Breast epithelium (tissue), 4 donors: ENCODE results near the gene TMED10. TPM values are rescaled to one million over a fixed set of nuclear protein-coding genes. Genes with fewer than 3 reads are reported as not detected.
"Not testable (repeated sequence)": the region's sequence is repeated elsewhere in the genome, so short reads cannot be mapped to it uniquely, and the experiment has no call there.

Source experiments
- DNase-seq, 2 donors: peaks; one replicate each; pipeline ENCODE4 v3.0.0-alpha.2; 2019; ENCODE audit warnings: low spot score in 2 of 2
- H3K27ac ChIP-seq, 2 donors: fragments of 200-600 bp; sonication (generic) in 1 of 2; one replicate each; pipeline ENCODE4 v1.5.1; 2016 to 2019; ENCODE audit warnings: mild to moderate bottlenecking in 1 of 2
- H3K27me3 ChIP-seq, 2 donors: fragments of 200-600 bp; sonication (generic) in 1 of 2; one replicate each; pipeline versions ENCODE4 v1.5.1 to v1.6.0; 2017 to 2019; ENCODE audit warnings: control low read depth in 1 of 2, mild to moderate bottlenecking in 1 of 2
- H3K36me3 ChIP-seq: fragments of 200-600 bp; one replicate; pipeline ENCODE4 v1.5.1; 2019
- H3K4me1 ChIP-seq, 2 donors: fragments of 200-600 bp; sonication (generic); one replicate each; pipeline ENCODE4 v1.5.1; 2016 to 2019; ENCODE audit warnings: control low read depth in 1 of 2
- H3K4me3 ChIP-seq, 3 donors: fragments of 200-600 bp; sonication (generic); 1 replicate in 2 of 3; 2 replicates in 1 of 3; pipeline ENCODE4 v1.5.1; 2016 to 2019; ENCODE audit warnings: mild to moderate bottlenecking in 3 of 3, moderate library complexity in 2 of 3
- H3K9me3 ChIP-seq, 2 donors: fragments of 200-600 bp; sonication (generic) in 1 of 2; one replicate each; pipeline ENCODE4 v1.5.1; 2016 to 2019; ENCODE audit warnings: control low read depth in 1 of 2
- CTCF ChIP-seq, 3 donors: fragments of 450-650 bp; IDR thresholded peaks; one replicate each; pipeline ENCODE4 v1.5.1; 2016 to 2017; ENCODE audit warnings: antibody characterized with exemption in 3 of 3, mild to moderate bottlenecking in 3 of 3, moderate library complexity in 3 of 3
- POLR2A ChIP-seq: fragments of 450-650 bp; IDR thresholded peaks from one replicate; pipeline ENCODE4 v1.6.1; 2016; ENCODE audit warnings: antibody characterized with exemption, mild to moderate bottlenecking, moderate library complexity
- POLR2AphosphoS5 ChIP-seq, 3 donors: sonication (generic); formaldehyde crosslinking; IDR thresholded peaks; one replicate each; pipeline ENCODE4 v1.6.1; 2017; ENCODE audit warnings: antibody characterized with exemption in 3 of 3
- intact Hi-C: fragments of 100-400 bp; cut with DNase I; formaldehyde crosslinking; loops from one replicate; pipeline ENCODE4 v1.15.1; 2023; ENCODE audit warnings: low total_unique reads
- total RNA-seq, 3 donors: library from RNA; depleted of rRNA; stranded (reverse); fragments of >200 nt; gene quantifications; one replicate each; pipeline ENCODE4 v1.1.0, GENCODE V29; 2016

The TMED10 gene
- total RNA-seq, 3 donors from 2014 or later = 263 to 443 (median 285) TPM

- Histone ChIP-seq H3K36me3 (no peaks in the 10 kb centered on the region), H3K27ac (peak overlapping the region; percentile 96 to 97), H3K4me1 (peaks cover 0 to 18% of the 10 kb centered on the region in 2 donors), H3K9me3 (no peaks in the 10 kb centered on the region), H3K27me3 (no peaks in the 10 kb centered on the region), H3K4me3 (peak overlapping the region; percentile 63 to 98 (median 83))
- TF ChIP-seq CTCF (IDR thresholded peaks at IDR 0.05) (no peak), POLR2A (no peak), POLR2AphosphoS5 (IDR thresholded peaks at IDR 0.05) (no peak)
- intact Hi-C loops = no loop called here
- no peak for DNase-seq
These were observed 48.4 kb downstream of the TMED10 start for GRCh38 chr14:75127903-75128595.

- DNase-seq, H3K9me3 ChIP-seq, H3K27me3 ChIP-seq, intact Hi-C loops, H3K36me3 ChIP-seq: not testable (repeated sequence)
- Histone ChIP-seq H3K27ac (peak overlapping the region; percentile 96 to 97), H3K4me3 (peak overlapping the region; percentile 63 to 98 (median 83)), H3K4me1 (peaks cover 0 to 18% of the 10 kb centered on the region in 2 donors)
These were observed 49.0 kb downstream of the TMED10 start for GRCh38 chr14:75127474-75127820.

GRCh38 chr14:75126679-75127473, 49.5 kb downstream of the TMED10 start, which contains the start of gene NEK9:
TSS of gene NEK9 (minus strand) at chr14:75127048. CDS start at chr14:75126921, 127 bp downstream.
- TF ChIP-seq POLR2AphosphoS5 (IDR thresholded peaks at IDR 0.05) = peak; percentile 87 to 94 (median 94)
- TF ChIP-seq POLR2A = peak; percentile 62
- TF ChIP-seq CTCF (IDR thresholded peaks at IDR 0.05) = no peak
- no peaks in the 10 kb centered on the region for H3K27me3 ChIP-seq
- H3K4me3 ChIP-seq = peak within 1 kb of the TSS; percentile 63 to 98 (median 83)
- intact Hi-C loops = no loop called here
- H3K9me3 ChIP-seq = no peaks in the 10 kb centered on the region
- H3K27ac ChIP-seq = peak within 1 kb of the TSS; percentile 96 to 97
- peaks cover 0 to 18% of the 10 kb centered on the region in 2 donors for H3K4me1 ChIP-seq
- DNase-seq = peak; percentile 84 to 89
- H3K36me3 ChIP-seq = no peaks in the 10 kb centered on the region

- Histone ChIP-seq H3K4me1 (peaks cover 0 to 18% of the 10 kb centered on the region in 2 donors), H3K27ac (peak overlapping the region; percentile 96 to 97), H3K36me3 (no peaks in the 10 kb centered on the region), H3K4me3 (peak overlapping the region; percentile 63 to 98 (median 83)), H3K27me3 (no peaks in the 10 kb centered on the region), H3K9me3 (no peaks in the 10 kb centered on the region)
- intact Hi-C loops = no loop called here
- TF ChIP-seq CTCF (IDR thresholded peaks at IDR 0.05) (no peak), POLR2AphosphoS5 (IDR thresholded peaks at IDR 0.05) (no peak), POLR2A (no peak)
- DNase-seq = no peak
These were observed 50.3 kb downstream of the TMED10 start for GRCh38 chr14:75126121-75126544.

GRCh38 chr14:75125617-75126016, 50.8 kb downstream of the TMED10 start:
- Histone ChIP-seq H3K9me3 (no peaks in the 10 kb centered on the region), H3K27me3 (no peaks in the 10 kb centered on the region), H3K36me3 (no peaks in the 10 kb centered on the region), H3K4me3 (peak overlapping the region; percentile 63 to 98 (median 83)), H3K4me1 (peaks cover 0 to 18% of the 10 kb centered on the region in 2 donors), H3K27ac (no peak overlapping the region)
- no peak for DNase-seq
- no peak for TF ChIP-seq CTCF (IDR thresholded peaks at IDR 0.05)
- no peak for TF ChIP-seq POLR2AphosphoS5 (IDR thresholded peaks at IDR 0.05)
- TF ChIP-seq POLR2A = no peak
- intact Hi-C loops = no loop called here
